IMR-90 (cell line): ENCODE measurements around the gene HDAC10. TPM values are rescaled to one million over a fixed set of nuclear protein-coding genes. Genes with fewer than 3 reads are reported as not detected.

Experiments
- ATAC-seq: fragments of 200-7000 bp; cut with Tn5 transposase; 2 replicates; pipeline ENCODE4 v1.9.1; 2020; ENCODE audit warnings: low read depth, mild to moderate bottlenecking, moderate library complexity
- BruUV-seq: library from RNA; stranded (reverse); fragments of 400-500 nt; replicated peaks from 2 replicates; lab custom pipeline; 2021; lab: Mats Ljungman, UMichigan
- CTCF ChIA-PET: fragments of 300-600 bp; formaldehyde crosslinking; extraction: SDS; loops from one replicate; lab custom pipeline; 2021; ENCODE audit warnings: antibody characterized with exemption; lab: Yijun Ruan, JAX
- POLR2A ChIA-PET: fragments of 300-600 bp; sonication (Branson Sonifier 250); formaldehyde crosslinking; loops from one replicate; lab custom pipeline; 2022; ENCODE audit warnings: antibody characterized with exemption; ENCODE audit not compliant: unreplicated experiment; lab: Charles Lee
- DNase-seq: peaks from one replicate; pipeline ENCODE4 v3.0.0; 2013
- H2AFZ ChIP-seq: replicated peaks from 2 replicates; pipeline ENCODE3; 2013; ENCODE audit warnings: low read length, mild to moderate bottlenecking; ENCODE audit not compliant: poor library complexity
- H2AK5ac ChIP-seq: 2 replicates; pipeline ENCODE4 v1.6.1; 2013; ENCODE audit warnings: low read depth, low read length, inconsistent platforms
- H2AK9ac ChIP-seq: replicated peaks from 2 replicates; pipeline ENCODE3; 2013; ENCODE audit warnings: mild to moderate bottlenecking, low read depth, low read length, moderate library complexity; ENCODE audit not compliant: poor library complexity
- H2BK120ac ChIP-seq: 2 replicates; pipeline ENCODE4 v1.6.1; 2013; ENCODE audit warnings: low read depth, low read length, inconsistent platforms
- H2BK15ac ChIP-seq: 3 replicates; pipeline ENCODE4 v1.6.1; 2013; ENCODE audit warnings: low read depth, low read length, inconsistent platforms
- H2BK20ac ChIP-seq: 2 replicates; pipeline ENCODE4 v1.6.1; 2013; ENCODE audit warnings: low read depth, mild to moderate bottlenecking, inconsistent platforms, low read length, moderate library complexity
- H2BK5ac ChIP-seq: 2 replicates; pipeline ENCODE4 v1.6.1; 2013; ENCODE audit warnings: mild to moderate bottlenecking, low read depth, low read length, inconsistent platforms; ENCODE audit not compliant: poor library complexity, severe bottlenecking
- H3K14ac ChIP-seq: replicated peaks from 2 replicates; pipeline ENCODE4 v1.6.1; 2013; ENCODE audit warnings: low read depth, low read length, inconsistent platforms
- H3K18ac ChIP-seq: 2 replicates; pipeline ENCODE4 v1.6.1; 2013; ENCODE audit warnings: low read depth, low read length, control low read depth
- H3K23ac ChIP-seq: 2 replicates; pipeline ENCODE4 v1.6.1; 2013; ENCODE audit warnings: low read depth, low read length, inconsistent platforms
- H3K27ac ChIP-seq: 2 replicates; pipeline ENCODE4 v1.5.1; 2013; ENCODE audit warnings: mild to moderate bottlenecking, control low read depth, low read length; ENCODE audit not compliant: insufficient read depth
- H3K27me3 ChIP-seq: 2 replicates; pipeline ENCODE4 v1.6.1; 2013; ENCODE audit warnings: low read length; ENCODE audit not compliant: control insufficient read depth, insufficient read depth
- H3K36me3 ChIP-seq: 2 replicates; pipeline ENCODE4 v1.6.1; 2013; ENCODE audit warnings: low read length, mixed read lengths; ENCODE audit not compliant: control insufficient read depth, insufficient read depth
- H3K4ac ChIP-seq: 2 replicates; pipeline ENCODE4 v1.6.1; 2013; ENCODE audit warnings: low read depth, low read length, inconsistent platforms
- H3K4me1 ChIP-seq: 2 replicates; pipeline ENCODE4 v1.6.1; 2013; ENCODE audit warnings: low read length, mixed read lengths; ENCODE audit not compliant: control insufficient read depth, insufficient read depth
- H3K4me2 ChIP-seq: 2 replicates; pipeline ENCODE4 v1.6.1; 2013; ENCODE audit warnings: low read depth, mild to moderate bottlenecking, control low read depth, low read length, moderate library complexity
- H3K4me3 ChIP-seq: 2 replicates; pipeline ENCODE4 v1.5.1; 2013; ENCODE audit warnings: low read depth, mild to moderate bottlenecking, control low read depth, low read length, moderate library complexity; ENCODE audit not compliant: insufficient read depth
- H3K56ac ChIP-seq: 2 replicates; pipeline ENCODE4 v1.6.1; 2013; ENCODE audit warnings: low read length, inconsistent platforms; ENCODE audit not compliant: insufficient read depth; ENCODE audit errors: extremely low read depth
- H3K79me1 ChIP-seq, 2 experiments: 2 replicates each; pipeline ENCODE4 v1.6.1; 2013; ENCODE audit warnings: low read length in 2 of 2, inconsistent platforms in 1 of 2, low read depth in 1 of 2
- H3K9ac ChIP-seq: 2 replicates; pipeline ENCODE4 v1.6.1; 2013; ENCODE audit warnings: low read depth, low read length, control low read depth
- H3K9me1 ChIP-seq: 2 replicates; pipeline ENCODE4 v1.6.1; 2013; ENCODE audit warnings: low read length, inconsistent platforms; ENCODE audit not compliant: insufficient read depth
- H3K9me3 ChIP-seq: 2 replicates; pipeline ENCODE4 v1.6.1; 2013; ENCODE audit warnings: low read length; ENCODE audit not compliant: control insufficient read depth, insufficient read depth
- H4K20me1 ChIP-seq: 2 replicates; pipeline ENCODE4 v1.6.1; 2013; ENCODE audit warnings: low read length, inconsistent platforms; ENCODE audit not compliant: insufficient read depth
- H4K5ac ChIP-seq: 2 replicates; pipeline ENCODE4 v1.6.1; 2013; ENCODE audit warnings: mild to moderate bottlenecking, low read depth, low read length, control low read depth
- H4K8ac ChIP-seq, 2 experiments: 2 replicates each; pipeline ENCODE4 v1.6.1; 2013; ENCODE audit warnings: low read depth in 2 of 2, low read length in 2 of 2, control low read depth in 1 of 2, inconsistent platforms in 1 of 2
- H4K91ac ChIP-seq: 2 replicates; pipeline ENCODE4 v1.6.1; 2013; ENCODE audit warnings: low read depth, low read length, inconsistent platforms; ENCODE audit not compliant: insufficient read depth
- FOS ChIP-seq: fragments of 150-350 bp; IDR thresholded peaks from 2 replicates; pipeline ENCODE4 v1.6.1; 2016; ENCODE audit warnings: low read depth, low read length
- MXI1 ChIP-seq: IDR thresholded peaks from 2 replicates; pipeline ENCODE4 v1.6.1; 2012; ENCODE audit warnings: low read depth, mild to moderate bottlenecking, low read length, moderate library complexity, borderline replicate concordance
- RCOR1 ChIP-seq: IDR thresholded peaks from 2 replicates; pipeline ENCODE4 v1.6.1; 2012; ENCODE audit warnings: mild to moderate bottlenecking, low read length, improper control_type of control experiment; ENCODE audit not compliant: insufficient replicate concordance
- WGBS, 2 experiments: methylation state at CpG; one replicate each; pipeline versions ENCODE4 v1.1.5 to v1.1.7; 2013; ENCODE audit warnings: missing lambda C conversion rate in 2 of 2; ENCODE audit not compliant: insufficient read length in 1 of 2; ENCODE audit errors: extremely low coverage in 2 of 2; 5-methylcytosine and 5-hydroxymethylcytosine counted together
- dilution Hi-C: fragments of 300-500 bp; cut with HindIII; formaldehyde crosslinking; loops from one replicate; pipeline ENCODE4 v1.14.3; 2018; ENCODE audit warnings: low sequenced_read_pairs; ENCODE audit not compliant: unreplicated experiment
- in situ Hi-C: fragments of 300-500 bp; cut with MboI; formaldehyde crosslinking; loops from 3 replicates; pipeline ENCODE4 v1.14.3; 2019; ENCODE audit warnings: low sequenced_read_pairs, inconsistent platforms, mixed read lengths
- intact Hi-C: fragments of 100-400 bp; cut with micrococcal nuclease; formaldehyde crosslinking; loops from 2 replicates; pipeline ENCODE4 v1.10.0; 2022
- polyA plus RNA-seq, 3 experiments: library from polyadenylated mRNA; depleted of rRNA; stranded (reverse); fragments of >200 nt; gene quantifications; 2 replicates each; pipeline ENCODE4 v1.2.3, GENCODE V29; 2012; ENCODE audit warnings: low replicate concordance in 1 of 3
- total RNA-seq: library from RNA; depleted of rRNA; stranded (reverse); fragments of >200 nt; gene quantifications from 2 replicates; pipeline ENCODE4 v1.2.3, GENCODE V29; 2012

Gene HDAC10
- total and polyA plus RNA-seq, 2 of the 4 experiments (the other 2 are of a cell fraction), result 3.9 to 35.7 TPM

DNA sequence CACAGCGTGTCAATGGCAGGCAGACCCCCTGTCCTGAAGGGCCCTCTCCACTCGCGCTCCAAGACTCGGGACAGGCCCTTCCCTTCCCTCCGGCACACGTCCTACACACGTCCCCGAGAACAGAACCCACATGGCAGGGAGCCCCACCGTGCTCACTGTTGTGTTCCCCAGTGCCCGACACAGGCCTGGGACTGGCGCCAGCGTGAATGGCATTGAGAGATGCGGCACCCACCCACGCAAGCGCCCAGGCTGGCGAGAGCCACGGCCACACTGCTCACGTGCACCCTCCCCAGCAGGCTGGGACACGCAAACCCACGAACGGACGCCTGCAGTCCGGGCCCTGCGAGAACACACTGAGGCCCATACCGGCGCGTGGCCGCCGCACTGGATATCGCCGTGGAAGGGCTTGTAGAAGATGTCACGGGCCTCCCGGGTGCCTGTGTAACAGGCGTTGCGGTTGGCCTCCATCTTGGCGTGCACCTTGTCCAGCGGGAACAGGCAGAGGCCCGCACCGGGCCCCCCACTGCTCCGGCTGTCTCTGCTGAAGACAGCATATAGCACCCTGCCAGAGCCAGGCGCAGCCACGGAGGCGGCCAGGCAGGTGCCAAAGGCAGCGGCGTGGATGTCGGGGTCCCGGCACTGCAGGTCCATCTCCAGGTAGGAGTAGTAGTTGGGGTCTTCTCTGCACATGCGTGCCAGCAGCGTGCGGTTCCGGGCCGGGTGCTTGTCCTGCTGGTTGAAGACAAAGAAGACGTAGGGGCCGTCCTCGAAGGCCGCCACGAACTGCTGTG, 38.3 kb upstream of the HDAC10 start (continued):
- no peak for TF ChIP-seq RCOR1

- Histone ChIP-seq H3K9me1 (no peaks in the 10 kb centered on the region), H2BK5ac (no peak overlapping the region), H2AFZ (no peak overlapping the region), H3K4me3 (no peak overlapping the region), H3K18ac (no peak overlapping the region), H2AK9ac (no peak overlapping the region), H4K5ac (no peak overlapping the region), H4K20me1 (peaks cover 76% of the 10 kb centered on the region), H3K4me1 (peaks cover 9% of the 10 kb centered on the region), H2BK15ac (no peak overlapping the region), H4K91ac (no peak overlapping the region), H2AK5ac (no peak overlapping the region), H3K14ac (no peak overlapping the region), H3K27ac (no peak overlapping the region), H2BK120ac (no peak overlapping the region), H3K56ac (no peak overlapping the region), H3K27me3 (no peaks in the 10 kb centered on the region), H3K23ac (no peak overlapping the region), H3K4ac (no peak overlapping the region), H3K9me3 (no peaks in the 10 kb centered on the region), H2BK20ac (no peak overlapping the region), H3K4me2 (no peak overlapping the region), H3K36me3 (peaks cover 75% of the 10 kb centered on the region), H4K8ac (no peak overlapping the region), H3K79me1 (peaks cover 11 to 52% of the 10 kb centered on the region in 2 experiments; a peak in 3 of 4 replicates), H3K9ac (no peak overlapping the region)
- dilution Hi-C loops (no loop called here), intact Hi-C loops (no loop called here), in situ Hi-C loops (no loop called here)
- ChIA-PET CTCF (no interaction called here), POLR2A (no interaction called here)
- ATAC-seq (no peak), DNase-seq (no peak)
- BruUV-seq, result no TSS peak
- TF ChIP-seq FOS, result no peak
- TF ChIP-seq MXI1, result no peak
- 96% methylated on average over 26 of the region's 31 CpGs; no CpG with 5 or more reads in 1 of the 2 experiments for WGBS, 2 experiments
Measured at GRCh38 chr22:50287731-50288130, 36.7 kb upstream of the HDAC10 start.
